Large intestine (tissue), 3 donors: ENCODE data around the gene VAMP7. TPM values are rescaled to one million over a fixed set of nuclear protein-coding genes. Genes with fewer than 3 reads are reported as not detected.
"Not testable (repeated sequence)": the region's sequence is repeated elsewhere in the genome, so short reads cannot be mapped to it uniquely, and the experiment has no call there.

ENCODE experiments used
- DNase-seq, 2 donors: peaks; one replicate each; pipeline versions ENCODE4 v3.0.0 to v3.0.0-alpha.2; 2013
- H3K27ac ChIP-seq: one replicate; pipeline ENCODE4 v1.5.1; 2013; ENCODE audit warnings: low read length
- H3K27me3 ChIP-seq: 2 replicates; pipeline ENCODE4 v1.6.1; 2013; ENCODE audit warnings: low read length; ENCODE audit not compliant: control insufficient read depth, insufficient read depth
- H3K36me3 ChIP-seq: 2 replicates; pipeline ENCODE4 v1.6.1; 2013; ENCODE audit warnings: low read length; ENCODE audit not compliant: control insufficient read depth, insufficient read depth
- H3K4me1 ChIP-seq: one replicate; pipeline ENCODE4 v1.6.1; 2013; ENCODE audit warnings: low read length; ENCODE audit not compliant: control insufficient read depth, insufficient read depth
- H3K4me3 ChIP-seq: one replicate; pipeline ENCODE4 v1.5.1; 2013; ENCODE audit warnings: low read length
- H3K9me3 ChIP-seq: one replicate; pipeline ENCODE4 v1.6.1; 2013; ENCODE audit warnings: mild to moderate bottlenecking, low read depth, low read length, moderate library complexity; ENCODE audit not compliant: control insufficient read depth
- WGBS: methylation state at CpG from one replicate; pipeline ENCODE4 v1.1.5; 2013; ENCODE audit warnings: low lambda C conversion rate; ENCODE audit not compliant: insufficient coverage; 5-methylcytosine and 5-hydroxymethylcytosine counted together
- polyA plus RNA-seq: library from polyadenylated mRNA; unstranded; fragments of 120-200 nt; gene quantifications from one replicate; pipeline ENCODE4 v1.2.1, GENCODE V29; 2013

The VAMP7 gene
- polyA plus RNA-seq, 1 donor, result 35.5 TPM

DNA sequence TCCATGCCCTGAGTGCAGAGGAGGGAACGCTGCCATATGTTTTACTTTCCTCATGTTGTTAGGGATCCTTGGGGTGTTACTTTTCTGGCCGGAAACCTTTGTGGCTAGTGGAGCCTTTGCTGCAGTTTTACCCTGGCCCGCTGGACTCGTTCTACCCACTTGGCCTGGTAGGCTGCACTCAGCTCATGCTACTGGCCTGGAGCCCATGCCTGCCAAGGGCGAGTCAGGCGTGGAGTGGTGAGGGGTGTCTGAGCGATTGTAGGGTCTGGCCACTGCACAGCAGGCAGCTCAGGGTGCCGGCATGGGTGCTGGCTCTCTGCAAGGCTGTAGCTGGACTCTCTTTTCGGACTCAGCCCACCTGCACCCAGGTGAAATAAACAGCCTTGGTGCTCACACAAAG, 75.0 kb downstream of the VAMP7 start:
- Histone ChIP-seq H3K4me3 (no peak overlapping the region), H3K9me3 (peaks cover 3% of the 10 kb centered on the region), H3K27me3 (no peaks in the 10 kb centered on the region), H3K4me1 (no peaks in the 10 kb centered on the region), H3K27ac (no peak overlapping the region), H3K36me3 (no peaks in the 10 kb centered on the region)
- no CpG with 5 or more reads among the region's 9 CpGs for WGBS
- DNase-seq, result no peak

DNA sequence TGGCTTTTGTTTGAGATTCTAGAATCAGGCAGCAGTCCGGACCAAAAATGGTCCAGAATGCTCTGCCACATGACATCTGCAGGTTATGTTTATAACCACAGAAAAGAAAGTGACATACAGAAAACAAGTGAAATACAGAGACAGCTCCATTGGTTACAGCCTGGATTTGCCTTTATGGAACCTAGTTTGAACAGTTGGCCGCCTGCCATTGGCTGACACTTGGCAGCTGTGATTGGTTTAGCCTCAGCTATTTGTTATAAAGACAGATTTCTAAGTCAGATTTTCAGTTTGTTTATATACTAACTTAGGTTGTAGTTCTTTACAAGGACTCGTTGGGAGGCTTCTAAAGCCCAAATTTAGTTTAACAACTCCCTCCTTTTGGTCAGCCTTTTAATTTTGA, 75.5 kb downstream of the VAMP7 start:
- DNase-seq, result no peak
- Histone ChIP-seq H3K4me3 (no peak overlapping the region), H3K9me3 (peaks cover 3% of the 10 kb centered on the region), H3K27ac (no peak overlapping the region), H3K4me1 (no peaks in the 10 kb centered on the region), H3K36me3 (no peaks in the 10 kb centered on the region), H3K27me3 (no peaks in the 10 kb centered on the region)
- WGBS, result 70% methylated on average over 2 of the region's 3 CpGs

DNA sequence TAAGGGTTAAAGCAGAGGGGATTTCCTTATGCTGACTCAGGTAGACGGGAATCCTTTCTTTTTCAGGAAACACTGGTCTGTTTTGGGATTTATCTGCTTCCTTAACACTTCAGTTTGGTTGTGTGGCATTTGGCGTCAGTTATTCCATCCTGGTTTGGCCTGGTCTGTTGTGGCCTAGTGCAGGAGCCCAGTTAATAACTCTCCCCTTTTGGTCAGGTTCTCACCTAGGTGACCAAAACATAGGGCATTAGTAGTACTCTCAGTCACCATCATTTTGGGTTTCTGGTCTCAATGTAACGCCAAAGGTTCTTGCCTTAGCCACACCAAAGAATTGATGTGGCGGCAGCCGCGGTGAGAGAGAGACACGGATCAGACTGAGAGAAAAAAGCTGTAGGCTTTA, 76.7 kb downstream of the VAMP7 start:
- Histone ChIP-seq H3K27ac (no peak overlapping the region), H3K4me1 (no peaks in the 10 kb centered on the region), H3K36me3 (no peaks in the 10 kb centered on the region), H3K9me3 (peaks cover 3% of the 10 kb centered on the region), H3K4me3 (no peak overlapping the region), H3K27me3 (no peaks in the 10 kb centered on the region)
- no peak for DNase-seq
- no CpG with 5 or more reads among the region's 7 CpGs for WGBS

DNA sequence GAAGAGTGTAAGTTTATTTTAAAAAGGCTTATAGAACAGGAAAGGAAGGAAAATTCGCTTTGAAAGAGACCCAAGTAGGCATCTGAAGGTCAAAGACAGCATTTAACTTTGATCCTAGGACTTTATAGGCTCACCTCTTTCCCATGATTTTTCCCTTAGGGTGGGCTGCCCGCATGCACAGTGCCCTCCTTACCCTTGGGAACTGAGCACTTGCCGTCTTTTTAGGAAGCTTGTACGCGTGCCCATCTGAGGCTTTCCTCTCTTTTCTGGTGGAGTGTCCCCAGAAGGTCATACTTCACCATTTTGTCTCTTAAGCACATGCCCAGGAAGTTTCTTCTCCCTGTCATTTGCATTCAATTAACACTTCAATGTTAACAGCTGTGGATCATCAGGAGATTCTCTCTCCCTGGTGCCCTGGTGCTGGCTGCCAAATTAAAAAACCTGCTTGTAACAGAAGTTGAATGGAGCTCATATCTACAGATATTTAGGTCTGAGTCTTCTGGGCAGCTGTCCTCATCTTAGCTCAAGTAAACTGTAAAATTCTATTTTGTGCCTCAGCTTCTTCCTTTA, 78.0 kb downstream of the VAMP7 start:
- no peak overlapping the region for H3K27ac ChIP-seq
- no peak overlapping the region for H3K4me3 ChIP-seq
- H3K36me3 ChIP-seq, result no peaks in the 10 kb centered on the region
- WGBS, result no CpG with 5 or more reads among the region's 5 CpGs
- no peaks in the 10 kb centered on the region for H3K4me1 ChIP-seq
- no peaks in the 10 kb centered on the region for H3K27me3 ChIP-seq
- no peak for DNase-seq
- H3K9me3 ChIP-seq, result peaks cover 3% of the 10 kb centered on the region

DNA sequence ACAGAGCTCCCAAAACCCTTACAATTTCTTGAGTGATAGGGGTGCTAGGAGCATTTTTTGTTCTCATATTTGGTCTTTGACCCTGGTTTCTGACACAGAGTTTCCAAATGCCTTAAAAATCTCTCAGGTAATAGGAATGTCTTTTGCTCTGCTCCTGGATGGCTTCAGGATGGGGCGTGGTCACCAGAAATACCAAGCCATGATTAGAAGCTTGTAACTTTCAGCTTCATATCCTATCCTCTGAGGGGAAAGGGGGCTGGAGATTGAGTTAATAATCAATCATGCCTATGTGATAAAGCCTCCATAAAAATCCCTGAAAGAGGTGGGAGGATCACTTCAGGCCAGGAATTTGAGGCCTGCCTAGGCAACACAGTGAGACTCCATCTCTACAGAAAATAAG, 81.8 kb downstream of the VAMP7 start:
- Histone ChIP-seq H3K4me1 (no peaks in the 10 kb centered on the region), H3K9me3 (no peaks in the 10 kb centered on the region), H3K27ac (no peak overlapping the region), H3K27me3 (no peaks in the 10 kb centered on the region), H3K4me3 (no peak overlapping the region), H3K36me3 (no peaks in the 10 kb centered on the region)
- WGBS, result no CpG with 5 or more reads among the region's 1 CpG
- DNase-seq, result peak in 1 of 2 donors; percentile 30

DNA sequence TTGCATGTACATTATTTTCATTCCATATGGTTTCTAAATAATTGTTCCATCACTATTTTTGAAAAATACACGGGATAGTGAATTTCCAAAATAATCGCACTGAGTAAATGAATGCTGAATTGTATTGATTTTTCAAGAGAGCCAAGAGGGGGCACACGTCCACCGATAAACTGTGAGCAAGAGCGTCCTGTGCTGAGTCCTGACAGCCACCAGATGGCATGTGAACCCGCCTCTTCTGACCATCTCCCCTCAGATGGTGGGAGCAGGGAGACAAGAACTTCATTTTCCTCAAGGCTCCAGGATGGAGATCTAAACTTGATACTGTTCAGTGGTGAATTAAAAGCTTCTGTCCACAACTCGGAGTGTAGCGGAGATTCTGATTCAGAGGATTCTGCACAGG, 85.7 kb downstream of the VAMP7 start:
- no peak overlapping the region for H3K4me3 ChIP-seq
- DNase-seq, result no peak
- no peaks in the 10 kb centered on the region for H3K9me3 ChIP-seq
- H3K36me3 ChIP-seq, result no peaks in the 10 kb centered on the region
- WGBS, result 70% methylated on average over 4 of the region's 8 CpGs
- H3K4me1 ChIP-seq, result no peaks in the 10 kb centered on the region
- no peaks in the 10 kb centered on the region for H3K27me3 ChIP-seq
- no peak overlapping the region for H3K27ac ChIP-seq

DNA sequence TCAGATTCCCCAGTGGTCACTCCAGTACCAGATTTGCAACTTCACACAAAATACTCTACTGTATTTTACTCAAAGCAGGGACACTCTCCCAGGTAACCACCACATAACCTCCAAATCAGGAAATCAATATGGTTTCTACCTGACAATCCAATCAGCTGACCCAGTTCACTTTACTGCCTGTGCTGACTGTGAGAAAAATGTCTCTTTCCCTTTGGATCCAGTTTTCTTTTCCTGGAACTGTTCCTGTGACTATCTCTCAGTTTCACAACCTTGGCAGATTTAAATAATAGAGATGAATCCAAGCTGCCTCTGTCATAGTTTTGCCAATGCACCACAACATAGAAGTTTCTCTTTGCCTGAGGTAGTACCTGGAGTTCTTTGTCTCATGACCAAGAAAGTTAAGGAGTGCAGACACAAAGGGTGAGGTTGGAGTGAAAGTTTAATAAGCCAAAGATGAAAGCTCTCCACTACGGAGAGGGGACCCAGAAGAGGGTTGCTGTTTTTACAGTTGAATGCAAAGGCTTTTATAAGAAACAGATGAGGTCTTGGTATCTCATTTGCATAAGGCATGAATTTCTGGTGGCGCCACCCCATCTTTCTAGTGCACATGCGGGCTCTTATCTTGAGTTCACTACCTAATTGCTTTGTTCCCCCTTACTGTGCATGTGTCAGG, 86.6 kb downstream of the VAMP7 start:
- no peaks in the 10 kb centered on the region for H3K4me1 ChIP-seq
- H3K27me3 ChIP-seq, result no peaks in the 10 kb centered on the region
- H3K9me3 ChIP-seq, result no peaks in the 10 kb centered on the region
- H3K36me3 ChIP-seq, result no peaks in the 10 kb centered on the region
- WGBS, result no CpG with 5 or more reads among the region's 3 CpGs
- DNase-seq, result no peak
- H3K27ac ChIP-seq, result no peak overlapping the region
- no peak overlapping the region for H3K4me3 ChIP-seq

DNA sequence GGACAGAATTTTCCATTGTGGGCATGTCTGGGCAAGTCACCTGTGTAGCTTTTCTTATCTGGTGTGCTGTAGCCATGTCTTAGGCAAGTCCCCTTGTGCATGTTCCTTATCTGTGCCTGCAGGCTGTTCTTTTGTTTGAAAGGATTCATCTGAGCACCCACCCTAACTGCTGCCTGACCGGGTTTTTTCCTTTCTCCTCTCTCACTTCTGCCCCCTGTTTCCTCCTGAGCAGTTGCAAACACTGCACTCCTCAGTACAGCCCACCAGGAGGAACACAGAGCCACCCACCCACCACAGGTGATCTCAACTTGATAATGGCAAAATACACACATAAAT, 87.1 kb downstream of the VAMP7 start:
- no peaks in the 10 kb centered on the region for H3K9me3 ChIP-seq
- no peak overlapping the region for H3K27ac ChIP-seq
- no peak for DNase-seq
- no CpG with 5 or more reads among the region's 1 CpG for WGBS
- H3K4me1 ChIP-seq, result no peaks in the 10 kb centered on the region
- H3K27me3 ChIP-seq, result no peaks in the 10 kb centered on the region
- no peak overlapping the region for H3K4me3 ChIP-seq
- H3K36me3 ChIP-seq, result no peaks in the 10 kb centered on the region

DNA sequence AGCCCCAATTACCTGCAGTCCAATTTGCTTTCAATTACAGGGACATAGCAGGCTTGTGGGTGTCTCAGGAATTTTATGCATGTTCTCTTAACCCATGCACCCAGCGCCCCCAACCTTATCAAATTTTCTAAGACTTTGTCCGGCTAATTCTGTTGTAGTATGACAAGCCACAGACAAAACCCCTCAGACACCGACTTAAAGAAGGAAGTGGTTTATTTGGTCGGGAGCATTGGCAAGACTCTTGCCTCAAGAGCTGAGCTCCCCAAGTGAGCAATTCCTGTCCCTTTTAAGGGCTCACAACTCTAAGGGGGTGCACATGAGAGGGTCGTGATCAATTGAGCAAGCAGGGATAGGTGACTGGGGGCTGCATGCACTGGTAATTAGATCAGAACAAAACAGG, 87.6 kb downstream of the VAMP7 start:
- Histone ChIP-seq H3K4me3 (no peak overlapping the region), H3K4me1 (no peaks in the 10 kb centered on the region), H3K27me3 (no peaks in the 10 kb centered on the region), H3K9me3 (no peaks in the 10 kb centered on the region), H3K27ac (no peak overlapping the region), H3K36me3 (no peaks in the 10 kb centered on the region)
- no peak for DNase-seq
- WGBS, result no CpG with 5 or more reads among the region's 5 CpGs

DNA sequence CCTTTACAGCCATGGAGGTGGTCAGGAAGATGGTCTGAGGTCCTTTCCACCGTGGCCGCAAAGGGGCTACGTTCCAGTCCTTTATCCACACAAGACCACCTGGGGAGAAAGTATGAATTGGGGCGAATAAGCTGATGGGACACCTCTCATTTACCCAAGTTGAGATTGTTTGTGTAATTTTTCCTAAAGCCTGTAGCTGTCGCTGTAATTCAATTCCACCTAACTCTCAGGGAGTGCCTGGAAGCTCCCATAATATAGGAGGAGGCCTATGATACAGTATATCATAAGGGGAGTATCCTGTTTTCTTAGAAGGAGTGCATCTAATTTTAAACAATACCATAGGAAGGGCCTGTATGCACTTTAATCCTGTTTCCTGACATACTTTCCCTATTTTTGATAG, 90.5 kb downstream of the VAMP7 start:
- no CpG with 5 or more reads among the region's 5 CpGs for WGBS

DNA sequence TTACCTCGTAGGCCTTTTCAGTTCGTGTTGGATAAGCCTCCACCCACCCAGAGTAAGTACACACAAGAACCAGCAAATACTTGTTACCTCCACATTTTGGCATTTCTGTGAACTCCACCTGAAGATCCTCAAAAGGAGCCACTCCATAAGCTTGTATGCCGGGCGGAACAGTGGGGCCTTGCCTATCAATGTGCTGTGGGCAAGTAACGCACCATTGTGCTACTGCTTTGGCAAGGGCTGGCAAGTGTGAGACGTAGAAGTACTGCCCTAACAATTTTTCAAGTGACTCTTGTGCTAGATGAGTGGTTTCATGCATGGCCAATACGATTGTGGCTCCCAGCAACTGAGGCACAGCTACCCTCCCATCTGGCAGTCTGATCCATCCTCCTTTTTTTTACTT, 91.1 kb downstream of the VAMP7 start:
- H3K4me1 ChIP-seq, result not testable (repeated sequence)

More for the DNA sequence above, 90.5 kb downstream of the VAMP7 start:
- not testable (repeated sequence) for H3K4me1 ChIP-seq, H3K9me3 ChIP-seq, H3K4me3 ChIP-seq, DNase-seq, H3K27me3 ChIP-seq, H3K36me3 ChIP-seq, H3K27ac ChIP-seq

More for the DNA sequence above, 91.1 kb downstream of the VAMP7 start:
- not testable (repeated sequence) for DNase-seq, H3K36me3 ChIP-seq, H3K9me3 ChIP-seq, H3K27ac ChIP-seq, H3K4me3 ChIP-seq, H3K27me3 ChIP-seq
- no CpG with 5 or more reads among the region's 7 CpGs for WGBS
